Measurements from ENCODE around the gene CAMTA1. TPM values are rescaled to one million over a fixed set of nuclear protein-coding genes. Genes with fewer than 3 reads are reported as not detected.

Gene CAMTA1
- total RNA-seq, 2 donors from 2014 or later, result 105 to 113 TPM

GRCh38 chr1:7733276-7733675, 948.0 kb downstream of the CAMTA1 start:
- Histone ChIP-seq H3K4me1 (ENCODE audit: control insufficient read depth in 1 of 2, low read depth in 2 of 2) (peaks cover 0 to 5% of the 10 kb centered on the region in 2 donors), H3K9me3 (no peaks in the 10 kb centered on the region), H3K27ac (no peak overlapping the region), H3K4me3 (no peak overlapping the region), H3K36me3 (no peaks in the 10 kb centered on the region), H3K27me3 (replicated peaks; ENCODE audit: insufficient read depth) (no peaks in the 10 kb centered on the region)
- no peak for TF ChIP-seq CTCF (IDR thresholded peaks at IDR 0.05)
- DNase-seq (ENCODE audit: low spot score) (no peak), ATAC-seq (ENCODE audit: insufficient number of reproducible peaks, low FRiP score, low read depth) (no peak)

GRCh38 chr1:7738044-7738443, 952.8 kb downstream of the CAMTA1 start:
- Histone ChIP-seq H3K27me3 (replicated peaks; ENCODE audit: insufficient read depth) (no peaks in the 10 kb centered on the region), H3K9me3 (no peaks in the 10 kb centered on the region), H3K4me3 (no peak overlapping the region), H3K36me3 (no peaks in the 10 kb centered on the region), H3K27ac (no peak overlapping the region), H3K4me1 (ENCODE audit: control insufficient read depth in 1 of 2, low read depth in 2 of 2) (no peaks in the 10 kb centered on the region)
- ATAC-seq (ENCODE audit: insufficient number of reproducible peaks, low FRiP score, low read depth) (no peak), DNase-seq (ENCODE audit: low spot score) (no peak)
- no peak for TF ChIP-seq CTCF (IDR thresholded peaks at IDR 0.05)

- H3K27ac ChIP-seq, result no peak overlapping the region
- H3K4me1 ChIP-seq (ENCODE audit: control insufficient read depth in 1 of 2, low read depth in 2 of 2), result no peaks in the 10 kb centered on the region
- no peaks in the 10 kb centered on the region for H3K36me3 ChIP-seq
- no peak for TF ChIP-seq CTCF (IDR thresholded peaks at IDR 0.05)
- no peak overlapping the region for H3K4me3 ChIP-seq
- ATAC-seq (ENCODE audit: insufficient number of reproducible peaks, low FRiP score, low read depth), result no peak
- DNase-seq (ENCODE audit: low spot score), result no peak
- H3K27me3 ChIP-seq (replicated peaks; ENCODE audit: insufficient read depth), result no peaks in the 10 kb centered on the region
- no peaks in the 10 kb centered on the region for H3K9me3 ChIP-seq
Measured at GRCh38 chr1:7743346-7743745, 958.1 kb downstream of the CAMTA1 start.

- Histone ChIP-seq H3K4me1 (ENCODE audit: control insufficient read depth in 1 of 2, low read depth in 2 of 2) (no peaks in the 10 kb centered on the region), H3K27ac (no peak overlapping the region), H3K4me3 (no peak overlapping the region), H3K9me3 (no peaks in the 10 kb centered on the region), H3K36me3 (no peaks in the 10 kb centered on the region), H3K27me3 (replicated peaks; ENCODE audit: insufficient read depth) (no peaks in the 10 kb centered on the region)
- TF ChIP-seq CTCF (IDR thresholded peaks at IDR 0.05), result no peak
- DNase-seq (ENCODE audit: low spot score) (no peak), ATAC-seq (ENCODE audit: insufficient number of reproducible peaks, low FRiP score, low read depth) (no peak)
Measured at GRCh38 chr1:7744882-7745281, 959.6 kb downstream of the CAMTA1 start.

GRCh38 chr1:7745783-7746182, 960.5 kb downstream of the CAMTA1 start:
- Histone ChIP-seq H3K27ac (no peak overlapping the region), H3K4me3 (no peak overlapping the region), H3K27me3 (replicated peaks; ENCODE audit: insufficient read depth) (no peaks in the 10 kb centered on the region), H3K36me3 (no peaks in the 10 kb centered on the region), H3K4me1 (ENCODE audit: control insufficient read depth in 1 of 2, low read depth in 2 of 2) (no peaks in the 10 kb centered on the region), H3K9me3 (no peaks in the 10 kb centered on the region)
- DNase-seq (ENCODE audit: low spot score), result no peak
- TF ChIP-seq CTCF (IDR thresholded peaks at IDR 0.05), result no peak
- ATAC-seq (ENCODE audit: insufficient number of reproducible peaks, low FRiP score, low read depth), result no peak
